Ishikawa (cell line): ENCODE results near the gene CAMK2N1.

Experiments
- FOXM1 ChIP-seq: IDR thresholded peaks from 2 replicates; pipeline ENCODE4 v1.6.1; 2012; ENCODE audit warnings: low read depth, borderline replicate concordance
- TF ChIP-seq, protein P1 (sequence below): IDR thresholded peaks from 2 replicates; pipeline ENCODE4 v1.6.1; 2012

DNA sequence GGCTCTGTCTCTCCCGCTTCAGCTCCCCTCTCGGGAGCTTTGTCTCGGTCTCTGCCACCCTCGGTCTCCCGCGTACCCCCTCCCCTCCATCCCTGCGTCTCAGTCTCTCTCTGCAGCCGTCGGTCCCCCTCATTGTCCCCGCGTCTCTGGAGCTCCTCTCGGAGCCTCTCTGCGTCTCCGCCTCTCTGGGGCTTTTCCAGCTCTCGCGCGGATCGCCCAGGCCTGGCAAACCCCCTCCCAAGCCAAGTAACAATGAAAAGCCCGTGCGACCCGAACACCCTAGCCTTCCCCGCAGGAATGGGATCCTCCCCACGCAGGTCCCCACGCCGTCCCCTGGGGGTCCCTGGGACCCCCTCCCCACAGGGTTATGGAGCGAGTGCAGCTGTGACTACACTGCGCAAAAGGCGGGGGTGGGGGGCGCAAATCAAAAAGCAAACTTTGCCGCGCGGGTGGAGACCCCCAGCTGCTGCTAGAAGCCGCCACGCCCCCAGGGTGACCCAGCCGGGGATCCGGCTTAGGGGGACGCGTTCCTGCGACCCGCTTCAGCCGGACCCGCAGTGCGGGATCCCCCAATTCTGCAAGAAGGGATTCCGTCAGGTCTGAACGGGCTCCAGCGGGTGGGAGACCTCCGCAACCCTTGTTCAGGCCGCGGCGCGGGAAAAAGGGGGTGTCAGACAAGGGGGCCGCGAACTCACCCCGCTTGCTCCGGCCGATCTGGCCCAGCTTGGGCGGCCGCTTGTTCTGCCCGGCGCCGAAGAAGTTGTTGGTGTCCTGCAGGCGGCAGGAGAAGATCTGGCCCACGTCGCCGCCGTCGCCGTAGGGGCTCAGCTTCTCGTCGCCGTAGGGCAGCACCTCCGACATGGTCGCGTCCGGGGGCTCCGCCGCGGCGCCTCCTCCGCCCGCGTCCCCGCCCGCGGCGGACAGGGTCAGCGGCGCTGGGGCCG is 1.2 kb downstream of the CAMK2N1 start:
- TF ChIP-seq, protein P1, sequence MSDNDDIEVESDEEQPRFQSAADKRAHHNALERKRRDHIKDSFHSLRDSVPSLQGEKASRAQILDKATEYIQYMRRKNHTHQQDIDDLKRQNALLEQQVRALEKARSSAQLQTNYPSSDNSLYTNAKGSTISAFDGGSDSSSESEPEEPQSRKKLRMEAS, result no peak
- no peak for TF ChIP-seq FOXM1
